ENCODE results near the gene NAALADL1.

GRCh38 chr11:65087216-65087615, 28.9 kb upstream of the NAALADL1 start:
- no peak for TF ChIP-seq EZH2 (IDR thresholded peaks at IDR 0.05)
- TF ChIP-seq POLR2AphosphoS5 (IDR thresholded peaks at IDR 0.05; ENCODE audit: borderline replicate concordance, low read depth, low read length), result no peak
- TF ChIP-seq FOXP2 (optimal IDR thresholded peaks at IDR 0.05; ENCODE audit: control extremely low read depth, extremely low read length, insufficient read depth), result no peak
